H1 (cell line): ENCODE data around the gene MSMP. TPM values are rescaled to one million over a fixed set of nuclear protein-coding genes. Genes with fewer than 3 reads are reported as not detected.

ENCODE experiments used
- CTCF ChIA-PET: fragments of 300-600 bp; sonication (Branson Sonifier 250); formaldehyde crosslinking; loops from one replicate; lab custom pipeline; 2021; ENCODE audit not compliant: partially characterized antibody; lab: Charles Lee
- POLR2A ChIA-PET: fragments of 300-600 bp; sonication (Branson Sonifier 250); formaldehyde crosslinking; loops from one replicate; lab custom pipeline; 2021; ENCODE audit warnings: inconsistent platforms; ENCODE audit not compliant: partially characterized antibody; lab: Charles Lee
- DNase-seq, 2 experiments: peaks; one replicate each; pipeline versions ENCODE4 v3.0.0 to v3.0.0-alpha.2; 2010 to 2022; ENCODE audit warnings: low spot score in 2 of 2, low read depth in 1 of 2, mixed read lengths in 1 of 2
- FAIRE-seq: peaks from 2 replicates; lab custom pipeline; 2011; peaks lifted over from hg19 to GRCh38; lab: Jason Lieb, UNC
- H2AFZ ChIP-seq: 2 replicates; pipeline ENCODE4 v1.8.1; 2012; ENCODE audit warnings: low read length, inconsistent platforms
- H2AK5ac ChIP-seq: 2 replicates; pipeline ENCODE4 v1.6.1; 2013; ENCODE audit warnings: low read depth, low read length
- H2BK120ac ChIP-seq: replicated peaks from 2 replicates; pipeline ENCODE3; 2013; ENCODE audit warnings: low read depth, low read length, inconsistent platforms
- H2BK12ac ChIP-seq: 2 replicates; pipeline ENCODE4 v1.6.1; 2013; ENCODE audit warnings: low read depth, low read length
- H2BK15ac ChIP-seq: 2 replicates; pipeline ENCODE4 v1.6.1; 2013; ENCODE audit warnings: low read length
- H2BK20ac ChIP-seq: 2 replicates; pipeline ENCODE4 v1.6.1; 2013; ENCODE audit warnings: low read length
- H2BK5ac ChIP-seq: 2 replicates; pipeline ENCODE4 v1.6.1; 2013; ENCODE audit warnings: low read depth, low read length
- H3K14ac ChIP-seq: 2 replicates; pipeline ENCODE4 v1.6.1; 2013; ENCODE audit warnings: inconsistent platforms; ENCODE audit not compliant: insufficient read length
- H3K18ac ChIP-seq: 2 replicates; pipeline ENCODE4 v1.6.1; 2013; ENCODE audit warnings: low read length; ENCODE audit errors: extremely low read depth
- H3K23ac ChIP-seq: 2 replicates; pipeline ENCODE4 v1.6.1; 2013; ENCODE audit warnings: inconsistent platforms; ENCODE audit not compliant: insufficient read length
- H3K23me2 ChIP-seq: 2 replicates; pipeline ENCODE4 v1.6.1; 2013; ENCODE audit warnings: low read depth, low read length
- H3K27ac ChIP-seq: 2 replicates; pipeline ENCODE4 v1.6.1; 2011; ENCODE audit warnings: low read depth, low read length, inconsistent platforms
- H3K27me3 ChIP-seq, 4 experiments: replicated peaks in 1 of 4; 1 replicate in 1 of 4; 2 replicates in 3 of 4; pipeline versions ENCODE4 v1.6.1 to v1.8.1; 2011 to 2013; ENCODE audit warnings: low read length in 3 of 4, mild to moderate bottlenecking in 3 of 4, inconsistent platforms in 2 of 4, mixed read lengths in 2 of 4, moderate library complexity in 1 of 4; ENCODE audit not compliant: control insufficient read depth in 3 of 4, insufficient read depth in 3 of 4; ENCODE audit errors: extremely low read depth in 1 of 4
- H3K36me3 ChIP-seq, 4 experiments: 2 replicates each; pipeline versions ENCODE4 v1.6.1 to v1.8.1; 2011 to 2013; ENCODE audit warnings: mild to moderate bottlenecking in 4 of 4, low read length in 3 of 4, moderate library complexity in 2 of 4, control low read depth in 1 of 4, inconsistent platforms in 1 of 4; ENCODE audit not compliant: insufficient read depth in 4 of 4, control insufficient read depth in 2 of 4
- H3K4ac ChIP-seq: replicated peaks from 2 replicates; pipeline ENCODE3; 2013; ENCODE audit warnings: low read length, low read depth, mixed read lengths, inconsistent platforms; ENCODE audit not compliant: insufficient read length
- H3K4me1 ChIP-seq, 4 experiments: replicated peaks in 1 of 4; 1 replicate in 1 of 4; 2 replicates in 3 of 4; pipeline versions ENCODE4 v1.6.1 to v1.8.1; 2011 to 2013; ENCODE audit warnings: low read length in 3 of 4, inconsistent platforms in 2 of 4, mixed read lengths in 1 of 4; ENCODE audit not compliant: insufficient read depth in 4 of 4, control insufficient read depth in 3 of 4
- H3K4me2 ChIP-seq, 2 experiments: 2 replicates each; pipeline versions ENCODE4 v1.6.1 to v1.8.1; 2011 to 2013; ENCODE audit warnings: low read depth in 2 of 2, low read length in 2 of 2, control low read depth in 1 of 2, inconsistent platforms in 1 of 2, mild to moderate bottlenecking in 1 of 2; ENCODE audit not compliant: insufficient read depth in 1 of 2
- H3K4me3 ChIP-seq, 4 experiments: fragments of 200-600, 300-600 bp in 1 of 4; sonication (generic), shearing (Covaris generic), sonication (Bioruptor Twin) in 1 of 4; 2 replicates each; pipeline versions ENCODE4 v1.5.1 to v1.8.1; 2011 to 2016; ENCODE audit warnings: low read length in 4 of 4, low read depth in 3 of 4, control low read depth in 2 of 4, inconsistent platforms in 2 of 4, mild to moderate bottlenecking in 2 of 4, mixed read lengths in 1 of 4, moderate library complexity in 1 of 4; ENCODE audit not compliant: insufficient read depth in 2 of 4; ENCODE audit errors: extremely low read depth in 1 of 4
- H3K56ac ChIP-seq: replicated peaks from 2 replicates; pipeline ENCODE3; 2013; ENCODE audit warnings: low read depth, mild to moderate bottlenecking, mixed read lengths, low read length, inconsistent platforms; ENCODE audit not compliant: insufficient read length
- H3K79me1 ChIP-seq: 2 replicates; pipeline ENCODE4 v1.6.1; 2013; ENCODE audit warnings: low read depth, low read length, control low read depth
- H3K79me2 ChIP-seq, 2 experiments: 2 replicates each; pipeline versions ENCODE4 v1.6.1 to v1.8.1; 2012 to 2013; ENCODE audit warnings: low read length in 2 of 2, mild to moderate bottlenecking in 2 of 2, inconsistent platforms in 1 of 2; ENCODE audit not compliant: insufficient read depth in 2 of 2, control insufficient read depth in 1 of 2
- H3K9ac ChIP-seq, 4 experiments: replicated peaks in 1 of 4; 1 replicate in 1 of 4; 2 replicates in 3 of 4; pipeline versions ENCODE4 v1.6.1 to v1.8.1; 2011 to 2013; ENCODE audit warnings: low read depth in 3 of 4, low read length in 3 of 4, control low read depth in 2 of 4, mild to moderate bottlenecking in 2 of 4, moderate library complexity in 2 of 4, inconsistent platforms in 1 of 4; ENCODE audit errors: extremely low read depth in 1 of 4
- H3K9me3 ChIP-seq, 2 experiments: 2 replicates each; pipeline versions ENCODE4 v1.6.1 to v1.8.1; 2012 to 2013; ENCODE audit warnings: mild to moderate bottlenecking in 2 of 2, moderate library complexity in 2 of 2, control low read depth in 1 of 2, inconsistent platforms in 1 of 2, low read depth in 1 of 2, low read length in 1 of 2, mixed read lengths in 1 of 2; ENCODE audit not compliant: insufficient read depth in 2 of 2
- H4K20me1 ChIP-seq, 2 experiments: replicated peaks in 1 of 2; 2 replicates each; pipeline versions ENCODE3 to v1.8.1; 2011 to 2013; ENCODE audit warnings: inconsistent platforms in 2 of 2, low read length in 2 of 2, mild to moderate bottlenecking in 1 of 2; ENCODE audit not compliant: insufficient read depth in 2 of 2, control insufficient read depth in 1 of 2
- H4K5ac ChIP-seq: 2 replicates; pipeline ENCODE4 v1.6.1; 2013; ENCODE audit warnings: low read length, low read depth, mixed read lengths, inconsistent platforms; ENCODE audit not compliant: insufficient read length
- H4K8ac ChIP-seq: 2 replicates; pipeline ENCODE4 v1.8.0; 2013; ENCODE audit warnings: mild to moderate bottlenecking, moderate library complexity, low read length, inconsistent platforms; ENCODE audit not compliant: insufficient read depth; ENCODE audit errors: extremely low read depth
- H4K91ac ChIP-seq: replicated peaks from 2 replicates; pipeline ENCODE3; 2013; ENCODE audit warnings: low read length, mixed read lengths, inconsistent platforms; ENCODE audit not compliant: insufficient read length
- CBX5 ChIP-seq: fragments of 300-800, 300-1000 bp; sonication (generic); IDR thresholded peaks from 2 replicates; pipeline ENCODE4 v1.7.1; 2016; ENCODE audit warnings: antibody characterized with exemption, low read length, low read depth
- CREB1 ChIP-seq: IDR thresholded peaks from 2 replicates; pipeline ENCODE4 v1.6.1; 2012; ENCODE audit warnings: inconsistent platforms
- CTBP2 ChIP-seq: IDR thresholded peaks from 2 replicates; pipeline ENCODE4 v1.7.0; 2011; ENCODE audit warnings: borderline replicate concordance, mild to moderate bottlenecking, moderate library complexity, mixed read lengths, low read length; ENCODE audit not compliant: insufficient read depth, insufficient read length
- MAFK ChIP-seq: IDR thresholded peaks from 2 replicates; pipeline ENCODE4 v1.6.1; 2012; ENCODE audit warnings: low read depth, mild to moderate bottlenecking, improper control_type of control experiment, low read length
- NANOG ChIP-seq: IDR thresholded peaks from 2 replicates; pipeline ENCODE4 v1.6.1; 2011; ENCODE audit warnings: low read length, low read depth, mild to moderate bottlenecking, inconsistent platforms; ENCODE audit not compliant: insufficient read depth, poor library complexity, severe bottlenecking
- POU5F1 ChIP-seq: IDR thresholded peaks from 2 replicates; pipeline ENCODE4 v1.6.1; 2011; ENCODE audit warnings: low read depth, mild to moderate bottlenecking, low read length, moderate library complexity
- SP2 ChIP-seq: IDR thresholded peaks from 2 replicates; pipeline ENCODE4 v1.6.1; 2012; ENCODE audit warnings: mild to moderate bottlenecking, low read length, inconsistent platforms
- TEAD4 ChIP-seq: IDR thresholded peaks from 2 replicates; pipeline ENCODE4 v1.6.1; 2012; ENCODE audit warnings: low read depth, low read length, inconsistent platforms, mixed read lengths
- WGBS, 2 experiments: shearing (Covaris generic) in 1 of 2; methylation state at CpG; one replicate each; pipeline versions ENCODE4 v1.1.6 to v1.1.7; 2013 to 2015; ENCODE audit warnings: low lambda C conversion rate in 2 of 2, mixed read lengths in 2 of 2, inconsistent platforms in 1 of 2, low coverage in 1 of 2, missing lambda C conversion rate in 1 of 2; ENCODE audit not compliant: insufficient replicate concordance in 2 of 2, insufficient coverage in 1 of 2, insufficient read length in 1 of 2; ENCODE audit errors: extremely low coverage in 1 of 2, missing lambda C conversion rate in 1 of 2; 5-methylcytosine and 5-hydroxymethylcytosine counted together
- polyA plus RNA-seq, 7 experiments: library from polyadenylated mRNA; depleted of rRNA in 3 of 7; stranded (reverse) in 5 of 7; unstranded in 2 of 7; fragments of >200 nt in 5 of 7; fragments of 200-250 nt in 2 of 7; gene quantifications; 1 replicate in 5 of 7; 2 replicates in 1 of 7; 4 replicates in 1 of 7; pipeline versions ENCODE4 v1.2.1 to v1.2.3, GENCODE V29; 2011 to 2013; ENCODE audit warnings: missing spikeins in 2 of 7, mixed read lengths in 2 of 7
- total RNA-seq: library from RNA; stranded (reverse); fragmentation: NEBNext Ultra II Directional; extraction: Animal tissue kit (Norgen Biotek cat#: 25700); gene quantifications from 2 replicates; pipeline ENCODE4 v1.2.1, GENCODE V29; 2021

The MSMP gene
- total and polyA plus RNA-seq, 2 of the 8 experiments (the other 6 are each of a cell fraction or from before 2014, with no cell fraction given), result 0.53 TPM; not detected in 1

DNA sequence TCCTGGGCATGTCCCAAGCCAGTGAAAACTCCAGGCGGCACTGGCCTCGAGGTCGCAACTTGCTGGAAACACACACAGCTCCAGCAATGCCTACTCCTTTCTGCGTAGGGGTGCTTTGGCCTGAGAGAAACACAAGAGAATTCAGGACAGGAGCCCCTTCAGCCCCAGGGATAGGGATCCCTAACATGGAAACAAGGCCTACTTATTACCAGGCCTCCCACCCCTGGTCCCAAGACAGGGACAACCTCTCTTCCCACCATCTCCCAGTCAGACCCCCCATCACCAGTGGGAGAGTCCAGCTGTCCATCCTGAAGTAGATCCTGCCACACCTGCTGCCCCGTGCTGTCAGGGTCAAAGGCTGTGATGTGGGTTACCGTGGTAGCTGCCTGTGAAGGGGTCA is 13.8 kb downstream of the MSMP start:
- H4K8ac ChIP-seq, result no peak overlapping the region
- H3K14ac ChIP-seq, result no peak overlapping the region
- H2BK5ac ChIP-seq, result peak overlapping the region; percentile 35; the same call in 1 of the 2 replicates
- no peaks in the 10 kb centered on the region; the same call in 1 of the 2 replicates for H3K23me2 ChIP-seq
- no peak overlapping the region for H3K23ac ChIP-seq
- no peak overlapping the region for H2BK12ac ChIP-seq
- H3K56ac ChIP-seq, result no peak overlapping the region
- H4K91ac ChIP-seq, result no peak overlapping the region
- peaks cover 0 to 5% of the 10 kb centered on the region in 2 experiments; a peak in 1 of 4 replicates for H3K79me2 ChIP-seq
- no peak overlapping the region for H3K27ac ChIP-seq
- ChIA-PET CTCF (interaction anchor here (1.0 to 6.0 kb wide), 3 partner anchors 9 to 79 kb away, joined by 3 to 49 read pairs (median 5); partner anchors contain the start of genes CREB3, GBA2, RGP1 and TLN1), POLR2A (interaction anchor here (0.6 to 4.8 kb wide), 10 partner anchors 8 to 1108 kb away, joined by 3 to 35 read pairs (median 4); partner anchors contain the start of genes CREB3, GBA2, RGP1 and TLN1)
- H3K18ac ChIP-seq, result no peak overlapping the region
- no peak overlapping the region for H4K5ac ChIP-seq
- H2AFZ ChIP-seq, result no peak overlapping the region
- no peak for TF ChIP-seq SP2
- no peak for TF ChIP-seq CREB1
- no peak for TF ChIP-seq CBX5
- TF ChIP-seq TEAD4, result no peak
- TF ChIP-seq POU5F1, result no peak
- TF ChIP-seq MAFK, result no peak
- TF ChIP-seq NANOG, result no peak
- no peak for TF ChIP-seq CTBP2
- no peak overlapping the region for H2BK20ac ChIP-seq
- H3K9me3 ChIP-seq, result no peaks in the 10 kb centered on the region; a peak in 1 of 4 replicates
- DNase-seq, result no peak
- no peak overlapping the region for H3K4me3 ChIP-seq
- H4K20me1 ChIP-seq, result peaks cover 7 to 22% of the 10 kb centered on the region in 2 experiments
- H3K4ac ChIP-seq, result no peak overlapping the region
- peaks cover 0 to 2% (median under 1%) of the 10 kb centered on the region in 4 experiments; a peak in 2 of 7 replicates for H3K4me1 ChIP-seq
- H3K4me2 ChIP-seq, result no peak overlapping the region
- 86% methylated on average over 6 of the region's 6 CpGs; no CpG with 5 or more reads in 1 of the 2 experiments for WGBS, 2 experiments
- H2BK120ac ChIP-seq, result no peak overlapping the region
- H2AK5ac ChIP-seq, result no peak overlapping the region
- peaks cover 34 to 79% (median 77%) of the 10 kb centered on the region in 4 experiments for H3K36me3 ChIP-seq
- FAIRE-seq, result no peak
- H3K9ac ChIP-seq, result no peak overlapping the region; a peak in 1 of 7 replicates
- no peak overlapping the region for H2BK15ac ChIP-seq
- peaks cover 5% of the 10 kb centered on the region; the same call in 1 of the 2 replicates for H3K79me1 ChIP-seq
- no peaks in the 10 kb centered on the region for H3K27me3 ChIP-seq
